Neuronal stem cell (in vitro differentiated cells): ENCODE results near the gene ACTN4.
A peak's percentile ranks its signal among the peaks of the same experiment; 100 is the strongest.

Experiments used
- DNase-seq: peaks from one replicate; pipeline ENCODE4 v3.0.0-alpha.2; 2013; ENCODE audit warnings: low spot score
- H2AFZ ChIP-seq: one replicate; pipeline ENCODE4 v1.6.1; 2013; ENCODE audit warnings: mild to moderate bottlenecking, low read length, inconsistent platforms
- H2AK5ac ChIP-seq: 2 replicates; pipeline ENCODE4 v1.6.1; 2013; ENCODE audit warnings: low read depth, mild to moderate bottlenecking, inconsistent platforms, low read length, moderate library complexity, mixed read lengths
- H2BK120ac ChIP-seq: 2 replicates; pipeline ENCODE4 v1.6.1; 2013; ENCODE audit warnings: low read depth, mild to moderate bottlenecking, inconsistent platforms, low read length, moderate library complexity, mixed read lengths
- H2BK12ac ChIP-seq: one replicate; pipeline ENCODE4 v1.6.1; 2013; ENCODE audit warnings: low read length, inconsistent platforms
- H2BK15ac ChIP-seq: 2 replicates; pipeline ENCODE4 v1.6.1; 2013; ENCODE audit warnings: mild to moderate bottlenecking, low read length, inconsistent platforms, mixed read lengths
- H2BK5ac ChIP-seq: one replicate; pipeline ENCODE4 v1.6.1; 2013; ENCODE audit warnings: inconsistent platforms, mild to moderate bottlenecking, low read length, moderate library complexity
- H3K14ac ChIP-seq: one replicate; pipeline ENCODE4 v1.6.1; 2013; ENCODE audit warnings: low read length, inconsistent platforms
- H3K18ac ChIP-seq: 2 replicates; pipeline ENCODE4 v1.6.1; 2013; ENCODE audit warnings: low read length, inconsistent platforms
- H3K23ac ChIP-seq: 2 replicates; pipeline ENCODE4 v1.6.1; 2013; ENCODE audit warnings: low read depth, mild to moderate bottlenecking, mixed read lengths, low read length, inconsistent platforms; ENCODE audit not compliant: poor library complexity
- H3K27ac ChIP-seq: replicated peaks from 3 replicates; pipeline ENCODE4 v1.5.1; 2013; ENCODE audit warnings: low read length, inconsistent platforms
- H3K27me3 ChIP-seq, 3 experiments: 2 replicates each; pipeline ENCODE4 v1.6.1; 2013; ENCODE audit warnings: low read length in 3 of 3, mild to moderate bottlenecking in 2 of 3, inconsistent platforms in 1 of 3, low read depth in 1 of 3, mixed read lengths in 1 of 3, moderate library complexity in 1 of 3; ENCODE audit not compliant: control insufficient read depth in 3 of 3, insufficient read depth in 3 of 3
- H3K36me3 ChIP-seq, 2 donors: replicated peaks in 1 of 2; 2 replicates each; pipeline ENCODE4 v1.6.1; 2013; ENCODE audit warnings: low read length in 2 of 2; ENCODE audit not compliant: control insufficient read depth in 2 of 2, insufficient read depth in 2 of 2
- H3K4ac ChIP-seq: 2 replicates; pipeline ENCODE4 v1.6.1; 2013; ENCODE audit warnings: inconsistent platforms, mild to moderate bottlenecking, low read length, moderate library complexity
- H3K4me1 ChIP-seq, 2 donors: 1 replicate in 1 of 2; 2 replicates in 1 of 2; pipeline ENCODE4 v1.6.1; 2013; ENCODE audit warnings: low read length in 2 of 2, low read depth in 1 of 2; ENCODE audit not compliant: control insufficient read depth in 2 of 2, insufficient read depth in 1 of 2
- H3K4me2 ChIP-seq: one replicate; pipeline ENCODE4 v1.6.1; 2013; ENCODE audit warnings: mild to moderate bottlenecking, low read length, inconsistent platforms; ENCODE audit not compliant: insufficient read depth, poor library complexity, severe bottlenecking
- H3K4me3 ChIP-seq, 2 donors: 2 replicates each; pipeline ENCODE4 v1.5.1; 2013; ENCODE audit warnings: low read length in 2 of 2, mild to moderate bottlenecking in 2 of 2, inconsistent platforms in 1 of 2, moderate library complexity in 1 of 2
- H3K79me1 ChIP-seq: one replicate; pipeline ENCODE4 v1.6.1; 2013; ENCODE audit warnings: low read depth, mild to moderate bottlenecking, inconsistent platforms, low read length, moderate library complexity
- H3K9ac ChIP-seq: one replicate; pipeline ENCODE4 v1.6.1; 2013; ENCODE audit warnings: mild to moderate bottlenecking, low read depth, low read length, inconsistent platforms; ENCODE audit not compliant: poor library complexity
- H3K9me3 ChIP-seq, 2 donors: replicated peaks in 1 of 2; 2 replicates each; pipeline versions ENCODE3 to v1.6.1; 2013; ENCODE audit warnings: low read length in 2 of 2, mild to moderate bottlenecking in 2 of 2, inconsistent platforms in 1 of 2, low read depth in 1 of 2, mixed read lengths in 1 of 2, moderate library complexity in 1 of 2; ENCODE audit not compliant: control insufficient read depth in 2 of 2, insufficient read depth in 1 of 2
- H4K8ac ChIP-seq: one replicate; pipeline ENCODE4 v1.6.1; 2013; ENCODE audit warnings: low read depth, mild to moderate bottlenecking, inconsistent platforms, low read length, moderate library complexity
- H4K91ac ChIP-seq: one replicate; pipeline ENCODE4 v1.6.1; 2013; ENCODE audit warnings: low read length, low read depth, mild to moderate bottlenecking, inconsistent platforms; ENCODE audit not compliant: poor library complexity
- WGBS, 2 donors: extraction: QIAGEN DNeasy Blood & Tissue Kit; methylation state at CpG; one replicate each; pipeline ENCODE4 v1.1.7; 2013; ENCODE audit warnings: missing lambda C conversion rate in 2 of 2, mixed read lengths in 1 of 2; ENCODE audit not compliant: insufficient read length in 2 of 2, insufficient replicate concordance in 1 of 2; ENCODE audit errors: extremely low coverage in 2 of 2; 5-methylcytosine and 5-hydroxymethylcytosine counted together

Gene ACTN4

GRCh38 chr19:38702278-38702677 is 54.8 kb downstream of the ACTN4 start:
- H3K14ac ChIP-seq, result no peak overlapping the region
- no peak overlapping the region for H3K18ac ChIP-seq
- no peaks in the 10 kb centered on the region for H3K9me3 ChIP-seq
- no peak overlapping the region for H3K23ac ChIP-seq
- H3K4me2 ChIP-seq, result no peak overlapping the region
- no peaks in the 10 kb centered on the region for H3K27me3 ChIP-seq
- H3K36me3 ChIP-seq, result peaks cover 60 to 78% of the 10 kb centered on the region in 2 donors
- no peak overlapping the region for H2BK5ac ChIP-seq
- peaks cover 28% of the 10 kb centered on the region for H3K79me1 ChIP-seq
- no peak overlapping the region for H2AK5ac ChIP-seq
- H2BK12ac ChIP-seq, result no peak overlapping the region
- H3K4me1 ChIP-seq, result peaks cover 13 to 33% of the 10 kb centered on the region in 2 donors
- H3K9ac ChIP-seq, result peak overlapping the region; percentile 32
- no peak overlapping the region for H3K4me3 ChIP-seq
- H4K91ac ChIP-seq, result no peak overlapping the region
- DNase-seq, result no peak
- H4K8ac ChIP-seq, result no peak overlapping the region
- peak overlapping the region; percentile 69 for H2BK15ac ChIP-seq
- H2AFZ ChIP-seq, result no peak overlapping the region
- H2BK120ac ChIP-seq, result no peak overlapping the region
- no peak overlapping the region for H3K27ac ChIP-seq
- no peak overlapping the region for H3K4ac ChIP-seq
- WGBS, 2 donors, result no CpG with 5 or more reads among the region's 14 CpGs

- H3K18ac ChIP-seq, result no peak overlapping the region
- H2BK15ac ChIP-seq, result no peak overlapping the region
- H3K23ac ChIP-seq, result peak overlapping the region; percentile 25
- H2AK5ac ChIP-seq, result no peak overlapping the region
- no peak overlapping the region for H2BK12ac ChIP-seq
- H3K14ac ChIP-seq, result no peak overlapping the region
- no peak overlapping the region for H2AFZ ChIP-seq
- H3K4ac ChIP-seq, result no peak overlapping the region
- no peak overlapping the region for H2BK5ac ChIP-seq
- H2BK120ac ChIP-seq, result no peak overlapping the region
- no peak overlapping the region for H3K9ac ChIP-seq
- H3K79me1 ChIP-seq, result peaks cover 25% of the 10 kb centered on the region
- H3K9me3 ChIP-seq, result no peaks in the 10 kb centered on the region
- H3K27me3 ChIP-seq, result no peaks in the 10 kb centered on the region
- peaks cover 72 to 90% of the 10 kb centered on the region in 2 donors for H3K36me3 ChIP-seq
- peaks cover 8 to 21% of the 10 kb centered on the region in 2 donors for H3K4me1 ChIP-seq
- H4K8ac ChIP-seq, result no peak overlapping the region
- no peak overlapping the region for H4K91ac ChIP-seq
- WGBS, 2 donors, result no CpG with 5 or more reads among the region's 14 CpGs
- H3K27ac ChIP-seq, result no peak overlapping the region
- H3K4me2 ChIP-seq, result no peak overlapping the region
- no peak overlapping the region for H3K4me3 ChIP-seq
- no peak for DNase-seq
Observed at GRCh38 chr19:38703509-38703908, 56.1 kb downstream of the ACTN4 start.

GRCh38 chr19:38704488-38705026 is 57.1 kb downstream of the ACTN4 start:
- Histone ChIP-seq H3K79me1 (peaks cover 28% of the 10 kb centered on the region), H3K18ac (no peak overlapping the region), H3K4me2 (no peak overlapping the region), H3K9me3 (no peaks in the 10 kb centered on the region), H3K4ac (no peak overlapping the region), H3K14ac (no peak overlapping the region), H2BK15ac (no peak overlapping the region), H2BK12ac (no peak overlapping the region), H4K8ac (no peak overlapping the region), H3K9ac (no peak overlapping the region), H3K4me3 (no peak overlapping the region), H3K4me1 (peaks cover 0 to 15% of the 10 kb centered on the region in 2 donors), H3K27ac (no peak overlapping the region), H3K27me3 (no peaks in the 10 kb centered on the region), H2AK5ac (no peak overlapping the region), H4K91ac (no peak overlapping the region), H3K23ac (no peak overlapping the region), H2BK120ac (no peak overlapping the region), H3K36me3 (peaks cover 79 to 100% of the 10 kb centered on the region in 2 donors), H2BK5ac (peak overlapping the region; percentile 29), H2AFZ (no peak overlapping the region)
- WGBS, 2 donors, result no CpG with 5 or more reads among the region's 13 CpGs
- no peak for DNase-seq

GRCh38 chr19:38705197-38706019 is 58.0 kb downstream of the ACTN4 start:
- Histone ChIP-seq H3K79me1 (peaks cover 26% of the 10 kb centered on the region), H3K9ac (peak overlapping the region; percentile 35), H3K18ac (no peak overlapping the region), H3K4ac (no peak overlapping the region), H3K4me3 (no peak overlapping the region), H3K9me3 (no peaks in the 10 kb centered on the region), H3K27ac (no peak overlapping the region), H2BK15ac (no peak overlapping the region), H2BK120ac (no peak overlapping the region), H2BK12ac (no peak overlapping the region), H3K23ac (peak overlapping the region; percentile 77), H4K8ac (no peak overlapping the region), H3K36me3 (peaks cover 85 to 100% of the 10 kb centered on the region in 2 donors), H3K14ac (no peak overlapping the region), H3K4me2 (no peak overlapping the region), H3K4me1 (peaks cover 0 to 7% of the 10 kb centered on the region in 2 donors), H2BK5ac (peak overlapping the region; percentile 29), H4K91ac (no peak overlapping the region), H2AFZ (no peak overlapping the region), H2AK5ac (peak overlapping the region; percentile 17), H3K27me3 (no peaks in the 10 kb centered on the region)
- no CpG with 5 or more reads among the region's 22 CpGs for WGBS, 2 donors
- no peak for DNase-seq
